H9 (cell line): Measurements from ENCODE around the gene KRTDAP. TPM values are rescaled to one million over a fixed set of nuclear protein-coding genes. Genes with fewer than 3 reads are reported as not detected.

Experiments used
- DNase-seq: peaks from one replicate; pipeline ENCODE4 v3.0.0-alpha.2; 2017
- H2AFZ ChIP-seq: one replicate; pipeline ENCODE4 v1.6.1; 2013; ENCODE audit warnings: mild to moderate bottlenecking, low read length, control low read depth, moderate library complexity
- H2AK5ac ChIP-seq: 2 replicates; pipeline ENCODE4 v1.6.1; 2013; ENCODE audit warnings: low read length, control low read depth, mixed read lengths; ENCODE audit not compliant: insufficient read length
- H2BK120ac ChIP-seq: one replicate; pipeline ENCODE4 v1.6.1; 2013; ENCODE audit warnings: low read depth, mild to moderate bottlenecking, low read length, control low read depth, inconsistent platforms; ENCODE audit not compliant: poor library complexity, severe bottlenecking
- H2BK12ac ChIP-seq: 2 replicates; pipeline ENCODE4 v1.6.1; 2013; ENCODE audit warnings: low read length, control low read depth, mixed read lengths, low read depth; ENCODE audit not compliant: insufficient read length
- H2BK15ac ChIP-seq: 2 replicates; pipeline ENCODE4 v1.6.1; 2013; ENCODE audit warnings: low read depth, low read length, control low read depth
- H2BK20ac ChIP-seq: one replicate; pipeline ENCODE4 v1.6.1; 2013; ENCODE audit warnings: low read depth, mild to moderate bottlenecking, low read length, control low read depth, inconsistent platforms; ENCODE audit not compliant: poor library complexity, severe bottlenecking
- H2BK5ac ChIP-seq: 2 replicates; pipeline ENCODE4 v1.6.1; 2013; ENCODE audit warnings: low read length, control low read depth, mixed read lengths; ENCODE audit not compliant: insufficient read length
- H3K14ac ChIP-seq: 2 replicates; pipeline ENCODE4 v1.6.1; 2013; ENCODE audit warnings: low read length, control low read depth; ENCODE audit not compliant: insufficient read depth
- H3K18ac ChIP-seq: 2 replicates; pipeline ENCODE4 v1.6.1; 2013; ENCODE audit warnings: low read depth, mild to moderate bottlenecking, mixed read lengths, low read length, control low read depth; ENCODE audit not compliant: insufficient read length
- H3K23ac ChIP-seq: 2 replicates; pipeline ENCODE4 v1.6.1; 2013; ENCODE audit warnings: low read length, control low read depth, mixed read lengths, low read depth; ENCODE audit not compliant: insufficient read length
- H3K23me2 ChIP-seq: 2 replicates; pipeline ENCODE4 v1.6.1; 2013; ENCODE audit warnings: low read depth, mild to moderate bottlenecking, mixed read lengths, low read length, control low read depth; ENCODE audit not compliant: insufficient read length, poor library complexity, severe bottlenecking
- H3K27ac ChIP-seq: 2 replicates; pipeline ENCODE4 v1.5.1; 2013; ENCODE audit warnings: low read length, control low read depth, mixed read lengths, low read depth; ENCODE audit not compliant: insufficient read length
- H3K27me3 ChIP-seq: 2 replicates; pipeline ENCODE4 v1.6.1; 2013; ENCODE audit warnings: low read length, control low read depth, inconsistent platforms; ENCODE audit not compliant: insufficient read depth
- H3K4ac ChIP-seq: 2 replicates; pipeline ENCODE4 v1.6.1; 2013; ENCODE audit warnings: low read depth, mild to moderate bottlenecking, control low read depth, inconsistent platforms, low read length, moderate library complexity
- H3K4me1 ChIP-seq: 2 replicates; pipeline ENCODE4 v1.6.1; 2013; ENCODE audit warnings: low read length, control low read depth, inconsistent platforms; ENCODE audit not compliant: insufficient read depth
- H3K4me2 ChIP-seq: 2 replicates; pipeline ENCODE4 v1.6.1; 2013; ENCODE audit warnings: low read length, control low read depth, mixed read lengths; ENCODE audit not compliant: insufficient read length, insufficient read depth
- H3K56ac ChIP-seq: 2 replicates; pipeline ENCODE4 v1.6.1; 2013; ENCODE audit warnings: low read depth, mild to moderate bottlenecking, mixed read lengths, low read length, control low read depth; ENCODE audit not compliant: insufficient read length
- H3K79me1 ChIP-seq: 2 replicates; pipeline ENCODE4 v1.6.1; 2013; ENCODE audit warnings: low read depth, mild to moderate bottlenecking, moderate library complexity, low read length, control low read depth, inconsistent platforms; ENCODE audit not compliant: insufficient read depth, poor library complexity, severe bottlenecking
- H3K79me2 ChIP-seq: 2 replicates; pipeline ENCODE4 v1.6.1; 2013; ENCODE audit warnings: low read length, control low read depth, inconsistent platforms; ENCODE audit not compliant: insufficient read depth
- H3K9ac ChIP-seq: 2 replicates; pipeline ENCODE4 v1.6.1; 2013; ENCODE audit warnings: low read length, control low read depth, mixed read lengths; ENCODE audit not compliant: insufficient read length; ENCODE audit errors: extremely low read depth
- H3K9me3 ChIP-seq: one replicate; pipeline ENCODE4 v1.6.1; 2013; ENCODE audit warnings: low read depth, low read length, inconsistent platforms; ENCODE audit not compliant: control insufficient read depth
- H3T11ph ChIP-seq: one replicate; pipeline ENCODE4 v1.6.1; 2013; ENCODE audit warnings: mild to moderate bottlenecking, low read length, control low read depth, inconsistent platforms
- H4K20me1 ChIP-seq: one replicate; pipeline ENCODE4 v1.6.1; 2013; ENCODE audit not compliant: control insufficient read depth, insufficient read length, insufficient read depth
- H4K5ac ChIP-seq: 2 replicates; pipeline ENCODE4 v1.6.1; 2013; ENCODE audit warnings: low read depth, mild to moderate bottlenecking, mixed read lengths, low read length, control low read depth; ENCODE audit not compliant: insufficient read length
- H4K8ac ChIP-seq: replicated peaks from 2 replicates; pipeline ENCODE4 v1.6.1; 2013; ENCODE audit warnings: low read length, control low read depth, mixed read lengths, low read depth; ENCODE audit not compliant: insufficient read length
- H4K91ac ChIP-seq: 2 replicates; pipeline ENCODE4 v1.6.1; 2013; ENCODE audit warnings: low read depth, mild to moderate bottlenecking, moderate library complexity, mixed read lengths, low read length, control low read depth; ENCODE audit not compliant: insufficient read length
- H3K27ac Mint-ChIP-seq, 3 experiments: 2 replicates in 2 of 3; 3 replicates in 1 of 3; pipeline ENCODE4 v1.8.0; 2020 to 2021; ENCODE audit warnings: mixed read lengths in 3 of 3, mild to moderate bottlenecking in 1 of 3, moderate library complexity in 1 of 3
- H3K27me3 Mint-ChIP-seq: 2 replicates; pipeline ENCODE4 v1.8.0; 2021; ENCODE audit warnings: low read depth, mild to moderate bottlenecking, moderate library complexity, mixed read lengths
- H3K36me3 Mint-ChIP-seq, 3 experiments: 2 replicates in 2 of 3; 3 replicates in 1 of 3; pipeline ENCODE4 v1.8.0; 2020 to 2021; ENCODE audit warnings: low read depth in 3 of 3, mixed read lengths in 3 of 3; ENCODE audit not compliant: insufficient read depth in 1 of 3
- H3K4me1 Mint-ChIP-seq, 2 experiments: 2 replicates each; pipeline ENCODE4 v1.8.0; 2020; ENCODE audit warnings: mixed read lengths in 2 of 2
- H3K4me3 Mint-ChIP-seq, 2 experiments: 2 replicates in 1 of 2; 3 replicates in 1 of 2; pipeline ENCODE4 v1.8.0; 2020 to 2021; ENCODE audit warnings: mild to moderate bottlenecking in 2 of 2, mixed read lengths in 2 of 2, moderate library complexity in 1 of 2
- H3K9me3 Mint-ChIP-seq, 2 experiments: 2 replicates in 1 of 2; 3 replicates in 1 of 2; pipeline ENCODE4 v1.8.0; 2020; ENCODE audit warnings: mild to moderate bottlenecking in 2 of 2, mixed read lengths in 2 of 2, moderate library complexity in 1 of 2
- WGBS: extraction: QIAGEN DNeasy Blood & Tissue Kit; methylation state at CpG from one replicate; pipeline ENCODE4 v1.1.7; 2013; ENCODE audit warnings: missing lambda C conversion rate, low lambda C conversion rate, mixed read lengths; ENCODE audit not compliant: insufficient read length; ENCODE audit errors: extremely low coverage; 5-methylcytosine and 5-hydroxymethylcytosine counted together
- total RNA-seq: library from RNA; stranded (reverse); gene quantifications from 2 replicates; pipeline ENCODE4 v1.2.1, GENCODE V29; 2021
- TF ChIP-seq, protein P1 (sequence below): fragments of 200-600 bp; sonication (generic); conservative IDR thresholded peaks from 3 replicates; pipeline ENCODE4 v1.8.0; 2021; ENCODE audit warnings: antibody characterized with exemption, mild to moderate bottlenecking

Gene KRTDAP
- total RNA-seq, 1 experiment from 2014 or later: 0.87 TPM

- no peak overlapping the region for H3K4ac ChIP-seq
- Mint-ChIP-seq H3K27ac (no peak overlapping the region), H3K9me3 (no peaks in the 10 kb centered on the region; a peak in 1 of 5 replicates), H3K4me1 (peaks cover 18 to 35% of the 10 kb centered on the region in 2 experiments), H3K4me3 (no peak overlapping the region), H3K36me3 (no peaks in the 10 kb centered on the region; a peak in 2 of 7 replicates), H3K27me3 (peaks cover 55% of the 10 kb centered on the region)
- no peak overlapping the region for H2BK5ac ChIP-seq
- no peak overlapping the region for H3K4me2 ChIP-seq
- H3K56ac ChIP-seq: no peak overlapping the region
- H4K91ac ChIP-seq: no peak overlapping the region
- H2BK15ac ChIP-seq: no peak overlapping the region
- H3K79me2 ChIP-seq: no peaks in the 10 kb centered on the region
- TF ChIP-seq, protein P1, sequence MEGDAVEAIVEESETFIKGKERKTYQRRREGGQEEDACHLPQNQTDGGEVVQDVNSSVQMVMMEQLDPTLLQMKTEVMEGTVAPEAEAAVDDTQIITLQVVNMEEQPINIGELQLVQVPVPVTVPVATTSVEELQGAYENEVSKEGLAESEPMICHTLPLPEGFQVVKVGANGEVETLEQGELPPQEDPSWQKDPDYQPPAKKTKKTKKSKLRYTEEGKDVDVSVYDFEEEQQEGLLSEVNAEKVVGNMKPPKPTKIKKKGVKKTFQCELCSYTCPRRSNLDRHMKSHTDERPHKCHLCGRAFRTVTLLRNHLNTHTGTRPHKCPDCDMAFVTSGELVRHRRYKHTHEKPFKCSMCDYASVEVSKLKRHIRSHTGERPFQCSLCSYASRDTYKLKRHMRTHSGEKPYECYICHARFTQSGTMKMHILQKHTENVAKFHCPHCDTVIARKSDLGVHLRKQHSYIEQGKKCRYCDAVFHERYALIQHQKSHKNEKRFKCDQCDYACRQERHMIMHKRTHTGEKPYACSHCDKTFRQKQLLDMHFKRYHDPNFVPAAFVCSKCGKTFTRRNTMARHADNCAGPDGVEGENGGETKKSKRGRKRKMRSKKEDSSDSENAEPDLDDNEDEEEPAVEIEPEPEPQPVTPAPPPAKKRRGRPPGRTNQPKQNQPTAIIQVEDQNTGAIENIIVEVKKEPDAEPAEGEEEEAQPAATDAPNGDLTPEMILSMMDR: no peak
- H3T11ph ChIP-seq: no peak overlapping the region
- H3K4me1 ChIP-seq: peaks cover 5% of the 10 kb centered on the region; the same call in 1 of the 2 replicates
- no peak overlapping the region for H3K27ac ChIP-seq
- H2AK5ac ChIP-seq: no peak overlapping the region
- no peak overlapping the region for H2BK120ac ChIP-seq
- H3K9me3 ChIP-seq: no peaks in the 10 kb centered on the region
- no peak overlapping the region for H3K18ac ChIP-seq
- H3K23ac ChIP-seq: no peak overlapping the region
- H3K9ac ChIP-seq: no peak overlapping the region
- H3K14ac ChIP-seq: no peak overlapping the region
- H2AFZ ChIP-seq: no peak overlapping the region
- peaks cover 7% of the 10 kb centered on the region for H3K23me2 ChIP-seq
- H2BK12ac ChIP-seq: no peak overlapping the region
- H3K79me1 ChIP-seq: no peaks in the 10 kb centered on the region
- no peak overlapping the region for H4K8ac ChIP-seq
- no peak overlapping the region for H4K5ac ChIP-seq
- H3K27me3 ChIP-seq: no peaks in the 10 kb centered on the region
- no peak for DNase-seq
- no CpG with 5 or more reads among the region's 4 CpGs for WGBS
- H4K20me1 ChIP-seq: no peaks in the 10 kb centered on the region
- no peak overlapping the region for H2BK20ac ChIP-seq
Observed at GRCh38 chr19:35525873-35526272, 35.6 kb upstream of the KRTDAP start.
